K562 (cell line): ENCODE results near the gene PRKAR2B. TPM values are rescaled to one million over a fixed set of nuclear protein-coding genes. Genes with fewer than 3 reads are reported as not detected.

Experiments used
- ATF4 ChIP-seq: fragments of 450-650 bp; formaldehyde crosslinking; IDR thresholded peaks from 2 replicates; pipeline ENCODE4 v1.4.0; 2022; ENCODE audit warnings: mild to moderate bottlenecking, moderate library complexity
- CBX3 ChIP-seq, 2 experiments: IDR thresholded peaks; 1 replicate in 1 of 2; 2 replicates in 1 of 2; pipeline ENCODE4 v1.6.1; 2012; ENCODE audit warnings: inconsistent platforms in 2 of 2, low read length in 2 of 2, borderline replicate concordance in 1 of 2, control low read depth in 1 of 2
- CEBPG ChIP-seq, 3 experiments: fragments of 200-800 bp in 1 of 3; sonication (Bioruptor generic) in 1 of 3; sonication (generic) in 1 of 3; formaldehyde crosslinking in 1 of 3; IDR thresholded peaks in 2 of 3; conservative IDR thresholded peaks in 1 of 3; 2 replicates each; pipeline versions ENCODE4 v1.6.1 to v1.8.0; 2016 to 2022; ENCODE audit warnings: missing compliant biosample characterization in 2 of 3, missing genetic modification characterization in 2 of 3, mild to moderate bottlenecking in 1 of 3, missing genetic modification reagents in 1 of 3
- CGGBP1 ChIP-seq: fragments of 250-450 bp; sonication (Bioruptor Pico); IDR thresholded peaks from 2 replicates; pipeline ENCODE4 v1.9.0; 2021; ENCODE audit warnings: mild to moderate bottlenecking
- DPF2 ChIP-seq: fragments of 450-650 bp; IDR thresholded peaks from 2 replicates; pipeline ENCODE4 v1.6.1; 2016
- KAT8 ChIP-seq: fragments of 450-650 bp; IDR thresholded peaks from 2 replicates; pipeline ENCODE4 v1.6.1; 2016; ENCODE audit warnings: low read depth, mild to moderate bottlenecking
- RFX1 ChIP-seq: fragments of 450-650 bp; IDR thresholded peaks from 2 replicates; pipeline ENCODE4 v1.6.1; 2016; ENCODE audit warnings: mild to moderate bottlenecking, moderate library complexity
- RREB1 ChIP-seq: fragments of 250-450 bp; sonication (Bioruptor Pico); IDR thresholded peaks from 2 replicates; pipeline ENCODE4 v1.4.0; 2020
- STAG1 ChIP-seq: sonication (generic); formaldehyde crosslinking; IDR thresholded peaks from 2 replicates; pipeline ENCODE4 v1.5.0; 2020; ENCODE audit warnings: missing genetic modification reagents, borderline replicate concordance
- TRIM24 ChIP-seq, 2 experiments: fragments of 450-650 bp; IDR thresholded peaks; 2 replicates each; pipeline ENCODE4 v1.6.1; 2016
- ZNF407 ChIP-seq: fragments of 450-650 bp; IDR thresholded peaks from 2 replicates; pipeline ENCODE4 v1.6.1; 2016; ENCODE audit warnings: low read depth
- ZSCAN29 ChIP-seq: fragments of 450-650 bp; IDR thresholded peaks from 2 replicates; pipeline ENCODE4 v1.6.1; 2017
- polyA plus RNA-seq, 8 experiments: library from polyadenylated mRNA; depleted of rRNA in 4 of 8; stranded (reverse) in 5 of 8; unstranded in 3 of 8; fragments of >200 nt; fragmentation: Nextera tagmentation in 2 of 8; fragmentation: Illumina TruSeq in 1 of 8; extraction: Ambion mirVana in 2 of 8; extraction: Trizol in 1 of 8; gene quantifications; 2 replicates each; pipeline versions ENCODE4 v1.2.1 to v1.2.3, GENCODE V29; 2011 to 2014; ENCODE audit warnings: inconsistent platforms in 1 of 8, missing spikeins in 1 of 8
- total RNA-seq, 7 experiments: library from RNA; depleted of rRNA in 6 of 7; stranded (reverse); fragments of >200 nt in 6 of 7; fragmentation: Illumina TruSeq in 2 of 7; extraction: Trizol in 2 of 7; gene quantifications; 2 replicates each; pipeline versions ENCODE4 v1.2.1 to v1.2.3, GENCODE V29; 2011 to 2021; ENCODE audit warnings: low replicate concordance in 1 of 7

PRKAR2B gene
- total and polyA plus RNA-seq, 9 of the 15 experiments (the other 6 are each of a cell fraction or from before 2014, with no cell fraction given): 59.0 to 173 (median 129) TPM

- TF ChIP-seq RREB1 (CRISPR knock-in tag): no peak
- peak; percentile 48; the same call in 1 of the 2 replicates for TF ChIP-seq ZNF407
- no peak for TF ChIP-seq TRIM24 (IDR thresholded peaks at IDR 0.05)
- TF ChIP-seq STAG1 (CRISPR knock-in tag): no peak
- TF ChIP-seq ZSCAN29: no peak
- no peak for TF ChIP-seq CGGBP1
- no peak for TF ChIP-seq CEBPG (CRISPR knock-in tag; IDR thresholded peaks at IDR 0.05)
- no peak for TF ChIP-seq CEBPG (tag; conservative IDR thresholded peaks at IDR 0.05 in 1 of 2, IDR thresholded peaks at IDR 0.05 in 1 of 2)
- TF ChIP-seq DPF2: peak; percentile 61; the same call in 1 of the 2 replicates
- TF ChIP-seq RFX1: no peak
- TF ChIP-seq ATF4 (CRISPR knock-in tag): no peak
- TF ChIP-seq CBX3 (IDR thresholded peaks at IDR 0.05; ENCODE audit: borderline replicate concordance in 1 of 2, low read length in 2 of 2): 0 out of 3 replicates have a peak, but pooled peaks of 1 of the 2 experiments have one; percentile 20
- no peak for TF ChIP-seq KAT8
Measured at GRCh38 chr7:107016312-107016711, 28.2 kb upstream of the PRKAR2B start (continued).
